Activated T-helper 1 cell treated with anti-CD3 and anti-CD28 coated beads, Interleukin-12 subunit alpha, Interleukin-12 subunit beta, Interleukin-2, Interleukin-4 antibody, amounts not matched to agents 30 ng/mL and 10 ng/mL and 1 ng/mL, durations not matched to agents 14 hours and 24 hours and 36 hours (primary cell): Measurements from ENCODE around the gene CTNNA2. TPM values are rescaled to one million over a fixed set of nuclear protein-coding genes. Genes with fewer than 3 reads are reported as not detected.

ENCODE experiments used
- DNase-seq: peaks from one replicate; pipeline ENCODE4 v3.0.0; 2021; ENCODE audit warnings: low spot score
- H3K27ac Mint-ChIP-seq: one replicate; pipeline ENCODE4 v1.8.0; 2021; ENCODE audit warnings: mild to moderate bottlenecking, mixed read lengths
- H3K27me3 Mint-ChIP-seq: one replicate; pipeline ENCODE4 v1.8.0; 2022; ENCODE audit warnings: mild to moderate bottlenecking, moderate library complexity, mixed read lengths; ENCODE audit not compliant: insufficient read depth
- H3K36me3 Mint-ChIP-seq: one replicate; pipeline ENCODE4 v1.8.0; 2021; ENCODE audit warnings: low read depth, mixed read lengths
- H3K4me1 Mint-ChIP-seq: one replicate; pipeline ENCODE4 v1.8.0; 2021; ENCODE audit warnings: low read depth, mixed read lengths
- H3K4me3 Mint-ChIP-seq: one replicate; pipeline ENCODE4 v1.8.0; 2021; ENCODE audit warnings: mild to moderate bottlenecking, moderate library complexity, mixed read lengths
- H3K9me3 Mint-ChIP-seq: one replicate; pipeline ENCODE4 v1.8.0; 2021; ENCODE audit warnings: mixed read lengths
- intact Hi-C: fragments of 100-400 bp; cut with micrococcal nuclease; formaldehyde crosslinking; loops from one replicate; pipeline ENCODE4 v1.15.1; 2024
- total RNA-seq: library from RNA; stranded (reverse); gene quantifications from 2 replicates; pipeline ENCODE4 v1.2.3, GENCODE V29; 2022

The CTNNA2 gene
- total RNA-seq, 1 donor from 2014 or later = not detected

DNA sequence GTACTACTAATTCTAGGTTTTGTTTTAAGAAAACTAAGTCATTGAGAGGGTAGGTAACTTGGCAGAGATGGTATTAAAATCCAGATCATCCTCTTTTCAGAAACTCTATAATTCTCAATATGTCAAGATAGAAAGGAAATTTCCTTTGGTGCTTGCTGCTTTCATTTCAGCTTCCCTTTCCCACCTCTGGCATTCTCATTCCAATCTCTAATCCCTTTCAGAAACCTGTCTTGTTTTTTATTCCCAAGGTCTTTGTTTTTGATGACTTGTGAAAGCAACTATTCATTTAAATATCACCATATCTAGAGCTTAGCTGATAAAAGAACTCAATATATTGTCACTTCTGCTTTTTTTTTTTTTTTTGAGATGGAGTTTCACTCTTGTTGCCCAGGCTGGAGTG, 1034.5 kb downstream of the CTNNA2 start:
- no peak for DNase-seq
- Mint-ChIP-seq H3K9me3 (peaks cover 15% of the 10 kb centered on the region), H3K27ac (no peak overlapping the region), H3K36me3 (no peaks in the 10 kb centered on the region), H3K4me1 (no peaks in the 10 kb centered on the region), H3K4me3 (no peak overlapping the region), H3K27me3 (no peaks in the 10 kb centered on the region)
- intact Hi-C loops = no loop called here

DNA sequence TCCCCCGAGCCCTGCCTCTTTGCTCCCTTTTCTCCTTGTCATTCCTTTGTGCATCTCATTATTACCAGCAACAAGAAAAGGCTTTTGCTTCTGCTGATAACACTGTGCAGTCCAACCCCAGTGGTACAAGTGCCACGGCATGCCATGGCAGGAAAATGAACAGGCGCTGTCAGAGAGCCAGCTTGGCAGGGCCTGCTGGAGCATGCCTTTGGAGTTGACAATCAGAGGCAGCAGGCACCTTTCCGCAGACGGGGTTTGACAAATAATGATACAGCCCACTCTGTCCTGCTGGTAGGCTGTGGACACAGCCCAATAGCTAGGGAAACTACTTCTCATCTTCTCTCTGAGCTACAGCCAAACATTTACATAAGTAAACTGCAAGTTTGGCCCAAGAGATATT, 1035.6 kb downstream of the CTNNA2 start:
- H3K27ac Mint-ChIP-seq = no peak overlapping the region
- H3K9me3 Mint-ChIP-seq = peaks cover 15% of the 10 kb centered on the region
- H3K4me3 Mint-ChIP-seq = no peak overlapping the region
- H3K4me1 Mint-ChIP-seq = no peaks in the 10 kb centered on the region
- no peak for DNase-seq
- no peaks in the 10 kb centered on the region for H3K27me3 Mint-ChIP-seq
- intact Hi-C loops = no loop called here
- no peaks in the 10 kb centered on the region for H3K36me3 Mint-ChIP-seq

DNA sequence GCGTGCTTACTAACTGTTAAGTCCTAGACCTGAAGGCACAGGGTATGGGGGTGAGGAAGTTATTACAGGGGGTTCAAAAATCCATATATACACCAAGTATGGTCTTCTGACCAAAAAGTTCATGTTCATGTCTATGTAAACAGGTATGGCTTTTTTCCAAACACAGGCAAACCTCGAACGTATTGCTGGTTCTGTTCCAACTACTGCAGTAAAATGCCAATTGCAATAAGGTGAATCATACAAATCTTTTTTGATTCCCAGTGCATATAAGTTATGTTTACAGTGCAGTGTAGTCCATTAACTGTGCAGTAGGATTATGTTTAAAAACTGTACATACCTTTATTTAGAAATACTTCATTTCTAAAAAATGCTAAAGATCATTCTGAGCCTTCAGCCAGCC, 1037.0 kb downstream of the CTNNA2 start:
- no peaks in the 10 kb centered on the region for H3K27me3 Mint-ChIP-seq
- intact Hi-C loops = no loop called here
- peaks cover 15% of the 10 kb centered on the region for H3K9me3 Mint-ChIP-seq
- DNase-seq = no peak
- H3K4me3 Mint-ChIP-seq = no peak overlapping the region
- no peaks in the 10 kb centered on the region for H3K36me3 Mint-ChIP-seq
- no peaks in the 10 kb centered on the region for H3K4me1 Mint-ChIP-seq
- no peak overlapping the region for H3K27ac Mint-ChIP-seq

DNA sequence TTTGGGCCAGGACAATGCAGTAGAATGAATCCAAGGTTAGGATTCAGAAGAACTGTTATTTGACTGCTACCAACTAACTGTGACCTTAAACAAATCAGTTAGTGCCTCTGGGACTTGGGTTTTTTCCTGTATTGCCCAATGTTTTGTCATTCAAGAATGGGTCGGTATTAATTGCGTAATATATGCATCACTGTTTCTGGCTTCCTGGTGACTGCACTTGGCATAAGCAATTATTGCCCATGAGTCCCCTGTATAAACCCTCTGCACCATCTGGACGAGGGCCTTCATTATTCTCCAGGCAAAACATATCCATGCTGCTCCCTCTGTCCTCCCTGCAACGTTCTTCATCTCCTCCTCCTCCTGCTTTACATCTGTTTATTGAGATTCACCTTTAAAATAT, 1047.5 kb downstream of the CTNNA2 start:
- Mint-ChIP-seq H3K36me3 (no peaks in the 10 kb centered on the region), H3K4me1 (no peaks in the 10 kb centered on the region), H3K27ac (no peak overlapping the region), H3K27me3 (no peaks in the 10 kb centered on the region), H3K4me3 (no peak overlapping the region), H3K9me3 (peaks cover 25% of the 10 kb centered on the region)
- intact Hi-C loops = no loop called here
- DNase-seq = no peak

DNA sequence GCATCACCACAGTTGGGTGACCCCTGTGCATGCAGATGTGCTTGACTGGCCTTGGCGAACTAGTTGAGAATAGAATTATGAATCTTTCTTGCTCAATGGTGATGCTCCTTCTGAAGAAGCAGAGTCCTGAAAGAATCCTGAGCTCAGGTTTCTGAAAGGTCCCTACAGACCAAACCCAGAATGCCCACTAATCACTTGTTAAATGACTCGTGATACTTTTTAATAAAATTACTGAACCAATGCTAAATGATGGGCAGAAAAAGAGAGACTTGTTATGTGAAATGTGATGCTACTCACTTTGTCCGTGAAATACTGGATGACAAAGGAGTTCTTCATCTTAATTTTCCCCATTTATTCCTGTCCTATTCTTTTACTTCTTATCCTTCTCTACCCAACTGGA, 1055.2 kb downstream of the CTNNA2 start:
- no peak for DNase-seq
- intact Hi-C loops = no loop called here
- Mint-ChIP-seq H3K4me3 (no peak overlapping the region), H3K36me3 (no peaks in the 10 kb centered on the region), H3K27me3 (no peaks in the 10 kb centered on the region), H3K27ac (no peak overlapping the region), H3K9me3 (peaks cover 17% of the 10 kb centered on the region), H3K4me1 (no peaks in the 10 kb centered on the region)

DNA sequence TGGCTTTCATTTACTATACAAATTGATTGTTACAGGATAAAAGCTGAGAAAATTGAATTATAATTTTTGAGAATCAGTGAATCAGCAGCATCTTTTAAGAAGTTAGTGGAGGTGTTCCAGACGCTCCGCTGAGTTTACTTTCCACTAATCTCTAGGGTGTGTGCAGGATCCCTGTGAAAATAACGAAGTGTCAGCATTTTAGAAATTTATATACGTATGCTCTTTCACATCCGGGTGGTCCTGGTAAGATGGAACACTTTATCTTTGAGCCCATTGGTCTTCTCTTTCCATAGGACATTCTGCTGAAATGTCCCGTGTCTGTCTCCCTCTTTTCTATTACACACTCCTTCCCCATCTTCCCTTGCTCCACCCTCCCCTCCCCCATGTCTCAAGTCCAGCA, 1060.3 kb downstream of the CTNNA2 start:
- Mint-ChIP-seq H3K27me3 (no peaks in the 10 kb centered on the region), H3K9me3 (peaks cover 15% of the 10 kb centered on the region), H3K4me3 (no peak overlapping the region), H3K4me1 (no peaks in the 10 kb centered on the region), H3K36me3 (no peaks in the 10 kb centered on the region), H3K27ac (no peak overlapping the region)
- no peak for DNase-seq
- intact Hi-C loops = no loop called here

DNA sequence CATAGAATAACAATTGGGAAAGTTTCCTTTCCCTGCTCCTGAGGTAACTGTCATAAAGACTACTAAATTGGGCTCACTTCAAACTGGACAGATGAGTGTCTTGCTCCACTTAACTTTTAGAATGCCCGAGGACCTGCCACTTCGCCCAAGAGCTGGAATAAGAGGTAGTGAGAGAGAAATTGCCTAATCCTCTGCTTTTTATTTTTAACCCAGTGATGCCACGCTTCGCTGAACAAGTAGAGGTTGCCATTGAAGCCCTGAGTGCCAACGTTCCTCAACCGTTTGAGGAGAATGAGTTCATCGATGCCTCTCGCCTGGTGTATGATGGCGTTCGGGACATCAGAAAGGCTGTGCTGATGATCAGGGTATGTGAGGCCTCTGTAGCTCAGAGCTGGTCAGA, 1061.1 kb downstream of the CTNNA2 start:
- H3K27ac Mint-ChIP-seq = no peak overlapping the region
- no peaks in the 10 kb centered on the region for H3K36me3 Mint-ChIP-seq
- H3K4me1 Mint-ChIP-seq = no peaks in the 10 kb centered on the region
- DNase-seq = no peak
- intact Hi-C loops = no loop called here
- H3K4me3 Mint-ChIP-seq = no peak overlapping the region
- H3K27me3 Mint-ChIP-seq = no peaks in the 10 kb centered on the region
- peaks cover 17% of the 10 kb centered on the region for H3K9me3 Mint-ChIP-seq

DNA sequence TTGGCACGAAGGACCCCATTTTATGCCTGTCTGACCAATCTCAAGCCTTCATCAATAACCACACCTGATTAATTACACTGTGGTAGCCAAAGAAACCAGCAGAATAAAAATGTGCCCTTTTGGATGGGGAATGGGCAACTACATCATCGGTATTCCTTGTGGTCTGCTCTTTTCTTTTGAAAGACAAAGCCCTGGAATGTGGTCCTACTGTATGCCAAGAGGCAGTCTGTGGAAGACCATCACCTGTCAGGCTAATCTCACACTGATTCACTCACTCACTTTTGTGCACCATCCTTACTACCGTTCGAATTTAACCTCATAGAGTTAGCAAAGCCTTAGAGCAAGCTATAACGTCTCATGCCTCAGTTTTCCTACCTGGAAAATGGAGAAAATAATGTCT, 1066.9 kb downstream of the CTNNA2 start:
- H3K4me1 Mint-ChIP-seq = no peaks in the 10 kb centered on the region
- no peak overlapping the region for H3K4me3 Mint-ChIP-seq
- H3K27me3 Mint-ChIP-seq = no peaks in the 10 kb centered on the region
- no peak for DNase-seq
- peaks cover 16% of the 10 kb centered on the region for H3K9me3 Mint-ChIP-seq
- no peak overlapping the region for H3K27ac Mint-ChIP-seq
- intact Hi-C loops = no loop called here
- H3K36me3 Mint-ChIP-seq = no peaks in the 10 kb centered on the region

DNA sequence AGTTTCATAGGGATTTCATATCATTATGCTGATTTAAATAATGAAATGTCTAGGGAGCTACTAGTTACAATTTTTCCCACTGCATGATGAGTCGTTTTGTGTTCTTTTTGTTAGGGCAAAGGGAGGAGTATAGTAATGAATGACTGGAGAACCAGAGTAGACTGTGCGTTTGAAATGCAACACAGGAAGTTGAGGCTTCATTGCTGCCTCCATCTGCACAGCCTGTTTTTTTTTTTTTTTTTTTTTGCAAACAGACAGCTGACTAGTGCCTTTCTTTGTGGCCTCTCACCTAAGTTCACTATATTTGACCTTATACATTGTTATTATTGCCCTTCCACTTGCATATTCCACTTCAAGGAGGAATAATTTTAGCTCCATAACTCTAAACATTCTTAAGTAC, 1078.4 kb downstream of the CTNNA2 start:
- Mint-ChIP-seq H3K27ac (no peak overlapping the region), H3K27me3 (no peaks in the 10 kb centered on the region), H3K9me3 (no peaks in the 10 kb centered on the region), H3K36me3 (no peaks in the 10 kb centered on the region), H3K4me3 (no peak overlapping the region), H3K4me1 (no peaks in the 10 kb centered on the region)
- no peak for DNase-seq
- intact Hi-C loops = no loop called here

DNA sequence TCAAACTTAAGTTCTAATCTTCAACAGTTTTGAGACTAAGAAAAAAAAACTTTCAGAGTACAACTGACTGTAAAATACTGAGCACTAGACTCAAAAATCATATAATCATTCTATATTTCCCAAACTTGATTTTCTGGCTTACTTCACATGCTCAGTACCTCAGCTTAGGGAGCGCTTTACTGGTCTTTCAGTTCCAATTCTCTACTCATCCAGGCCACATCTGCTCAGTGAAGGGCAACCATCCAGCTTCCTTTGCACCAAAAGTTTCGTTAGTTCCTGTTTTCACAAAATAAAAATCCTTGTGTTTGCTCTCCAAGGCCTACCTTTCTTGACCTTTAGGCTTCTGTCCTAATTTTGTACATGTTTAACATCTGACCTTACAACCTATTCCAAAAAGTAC, 1079.3 kb downstream of the CTNNA2 start:
- no peaks in the 10 kb centered on the region for H3K36me3 Mint-ChIP-seq
- H3K27ac Mint-ChIP-seq = no peak overlapping the region
- no peaks in the 10 kb centered on the region for H3K27me3 Mint-ChIP-seq
- intact Hi-C loops = no loop called here
- peaks cover 7% of the 10 kb centered on the region for H3K9me3 Mint-ChIP-seq
- H3K4me3 Mint-ChIP-seq = no peak overlapping the region
- no peaks in the 10 kb centered on the region for H3K4me1 Mint-ChIP-seq
- DNase-seq = no peak

DNA sequence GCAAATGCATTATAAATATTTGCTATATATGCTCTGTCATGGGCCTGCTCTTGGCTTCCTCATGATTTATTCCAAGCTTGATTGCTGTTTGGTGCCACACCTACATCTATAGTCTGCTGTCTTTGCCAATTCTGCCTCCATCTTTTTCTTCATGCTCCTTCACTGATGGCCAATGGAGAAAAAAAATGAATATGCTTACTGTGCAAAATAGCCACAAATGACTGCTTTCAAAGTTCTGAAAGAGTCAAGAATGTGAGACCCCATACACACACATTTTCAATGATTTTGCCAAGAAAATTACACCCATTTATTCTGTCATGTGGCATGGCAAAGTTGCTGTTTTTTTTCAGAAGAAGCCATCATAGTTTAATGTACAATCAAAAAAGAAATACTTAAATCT, 1097.3 kb downstream of the CTNNA2 start:
- H3K27me3 Mint-ChIP-seq = no peaks in the 10 kb centered on the region
- no peaks in the 10 kb centered on the region for H3K4me1 Mint-ChIP-seq
- H3K36me3 Mint-ChIP-seq = no peaks in the 10 kb centered on the region
- H3K27ac Mint-ChIP-seq = no peak overlapping the region
- H3K4me3 Mint-ChIP-seq = no peak overlapping the region
- H3K9me3 Mint-ChIP-seq = peaks cover 22% of the 10 kb centered on the region
- DNase-seq = no peak
- intact Hi-C loops = no loop called here

DNA sequence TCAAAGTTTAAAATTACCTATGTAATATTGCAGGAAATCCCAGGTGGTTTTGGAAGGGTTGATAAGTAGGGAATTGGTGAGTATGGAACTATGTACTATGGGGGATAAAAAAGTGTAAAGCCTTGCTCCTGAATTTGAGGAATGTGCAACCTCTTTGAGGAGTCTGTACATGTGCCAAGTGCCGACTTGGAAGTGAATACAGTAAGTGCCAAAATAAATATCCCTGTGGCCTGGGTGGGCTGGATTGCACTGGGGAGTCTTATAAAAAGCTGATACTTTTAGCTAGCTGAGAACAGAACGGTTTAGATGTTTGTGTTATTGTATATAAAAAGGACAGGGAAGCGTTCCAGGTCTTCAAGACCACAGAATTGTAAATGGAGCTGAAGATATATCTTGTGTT, 1108.8 kb downstream of the CTNNA2 start:
- DNase-seq = no peak
- no peak overlapping the region for H3K4me3 Mint-ChIP-seq
- no peak overlapping the region for H3K27ac Mint-ChIP-seq
- H3K9me3 Mint-ChIP-seq = peaks cover 13% of the 10 kb centered on the region
- intact Hi-C loops = no loop called here
- H3K36me3 Mint-ChIP-seq = no peaks in the 10 kb centered on the region
- H3K27me3 Mint-ChIP-seq = no peaks in the 10 kb centered on the region
- H3K4me1 Mint-ChIP-seq = no peaks in the 10 kb centered on the region

DNA sequence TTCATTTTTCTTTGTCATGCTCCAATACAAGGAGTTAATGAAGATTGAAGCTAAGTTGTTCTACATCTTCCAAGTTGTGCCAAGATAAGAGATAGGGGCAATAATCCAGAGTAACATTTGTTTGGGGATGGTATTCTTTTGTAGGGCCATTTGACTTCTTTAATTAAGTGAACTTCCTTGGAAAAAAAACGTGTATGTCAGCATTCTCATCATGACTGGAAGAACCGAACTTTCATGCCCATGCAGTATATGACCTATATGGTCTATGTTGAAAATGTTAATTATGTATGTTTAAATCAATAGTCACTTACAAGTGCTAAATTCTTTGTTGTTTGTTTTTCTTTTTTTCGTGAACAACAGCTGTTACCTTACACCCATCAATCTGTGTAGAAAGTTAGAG, 1111.2 kb downstream of the CTNNA2 start:
- Mint-ChIP-seq H3K36me3 (no peaks in the 10 kb centered on the region), H3K4me3 (no peak overlapping the region), H3K9me3 (peaks cover 9% of the 10 kb centered on the region), H3K27ac (no peak overlapping the region), H3K27me3 (no peaks in the 10 kb centered on the region), H3K4me1 (no peaks in the 10 kb centered on the region)
- no peak for DNase-seq
- intact Hi-C loops = no loop called here

DNA sequence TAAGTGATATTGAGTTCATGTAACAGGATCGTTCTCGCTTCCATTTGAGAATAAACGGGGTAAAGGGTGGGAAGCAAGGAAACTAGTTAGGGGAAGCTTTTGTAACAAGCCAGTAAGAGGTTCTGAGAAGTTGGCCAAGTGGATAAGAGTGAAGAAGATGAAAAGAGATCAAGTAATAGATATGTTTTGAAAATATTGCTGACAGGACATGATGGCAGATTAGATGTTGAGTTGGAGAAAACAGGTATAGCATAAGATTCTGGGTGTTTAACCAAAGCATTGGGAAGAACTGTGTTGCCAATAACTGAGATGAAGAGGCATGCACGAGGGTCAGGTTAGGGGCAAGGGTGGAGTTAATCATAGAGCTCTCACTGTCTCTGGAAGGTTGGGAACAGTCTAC, 1121.7 kb downstream of the CTNNA2 start:
- Mint-ChIP-seq H3K4me1 (no peaks in the 10 kb centered on the region), H3K4me3 (no peak overlapping the region), H3K27ac (no peak overlapping the region), H3K36me3 (no peaks in the 10 kb centered on the region), H3K27me3 (no peaks in the 10 kb centered on the region), H3K9me3 (peaks cover 5% of the 10 kb centered on the region)
- DNase-seq = no peak
- intact Hi-C loops = no loop called here
